Fibroblast of lung (primary cell): ENCODE results near the gene ACOT6. TPM values are rescaled to one million over a fixed set of nuclear protein-coding genes. Genes with fewer than 3 reads are reported as not detected.
"Not testable (repeated sequence)": the region's sequence is repeated elsewhere in the genome, so short reads cannot be mapped to it uniquely, and the experiment has no call there.

Experiments
- DNase-seq, 2 donors: peaks; one replicate each; pipeline versions ENCODE4 v3.0.0 to v3.0.0-alpha.2; 2010; ENCODE audit warnings: low read depth in 2 of 2
- H2AFZ ChIP-seq: 2 replicates; pipeline ENCODE4 v1.5.1; 2012; ENCODE audit warnings: low read length, control low read depth, inconsistent platforms
- H3K27ac ChIP-seq: 2 replicates; pipeline ENCODE4 v1.5.1; 2011; ENCODE audit warnings: low read length, control low read depth; ENCODE audit not compliant: insufficient read depth
- H3K27me3 ChIP-seq: 2 replicates; pipeline ENCODE4 v1.5.1; 2011; ENCODE audit warnings: mild to moderate bottlenecking, low read length; ENCODE audit not compliant: control insufficient read depth, insufficient read depth
- H3K36me3 ChIP-seq: 2 replicates; pipeline ENCODE4 v1.5.1; 2011; ENCODE audit warnings: low read length; ENCODE audit not compliant: control insufficient read depth, insufficient read depth
- H3K4me1 ChIP-seq: 2 replicates; pipeline ENCODE4 v1.5.1; 2011; ENCODE audit warnings: low read length; ENCODE audit not compliant: control insufficient read depth, insufficient read depth; ENCODE audit errors: extremely low read depth
- H3K4me2 ChIP-seq: 2 replicates; pipeline ENCODE4 v1.5.1; 2011; ENCODE audit warnings: low read length, control low read depth; ENCODE audit not compliant: insufficient read depth; ENCODE audit errors: extremely low read depth
- H3K4me3 ChIP-seq, 4 experiments: fragments of 200-600 bp in 1 of 4; sonication (generic) in 1 of 4; replicated peaks in 1 of 4; 2 replicates each; pipeline ENCODE4 v1.5.1; 2011 to 2016; ENCODE audit warnings: low read length in 4 of 4, low read depth in 3 of 4, mild to moderate bottlenecking in 3 of 4, control low read depth in 2 of 4, inconsistent platforms in 1 of 4, mixed read lengths in 1 of 4; ENCODE audit not compliant: insufficient read depth in 1 of 4; ENCODE audit errors: control extremely low read depth in 1 of 4
- H3K79me2 ChIP-seq: 2 replicates; pipeline ENCODE4 v1.5.1; 2012; ENCODE audit warnings: mild to moderate bottlenecking, low read length, inconsistent platforms; ENCODE audit not compliant: control insufficient read depth, insufficient read depth
- H3K9ac ChIP-seq: 2 replicates; pipeline ENCODE4 v1.5.1; 2011; ENCODE audit warnings: mild to moderate bottlenecking, low read length, control low read depth; ENCODE audit not compliant: insufficient read depth
- H3K9me3 ChIP-seq: 2 replicates; pipeline ENCODE4 v1.5.1; 2012; ENCODE audit warnings: low read depth, low read length; ENCODE audit not compliant: control insufficient read depth, insufficient read depth
- H4K20me1 ChIP-seq: 2 replicates; pipeline ENCODE4 v1.5.1; 2011; ENCODE audit warnings: low read length; ENCODE audit not compliant: control insufficient read depth, insufficient read depth; ENCODE audit errors: extremely low read depth
- CTCF ChIP-seq, 2 donors: IDR thresholded peaks in 1 of 2; conservative IDR thresholded peaks in 1 of 2; 1 replicate in 1 of 2; 2 replicates in 1 of 2; pipeline ENCODE4 v1.5.1; 2011 to 2012; ENCODE audit warnings: low read length in 2 of 2, control low read depth in 1 of 2, inconsistent platforms in 1 of 2, low read depth in 1 of 2, mild to moderate bottlenecking in 1 of 2
- polyA plus RNA-seq, 2 donors: library from polyadenylated mRNA; depleted of rRNA in 1 of 2; stranded (reverse) in 1 of 2; unstranded in 1 of 2; fragments of >200 nt; gene quantifications; 2 replicates each; pipeline ENCODE4 v1.2.1, GENCODE V29; 2011 to 2012; ENCODE audit warnings: missing spikeins in 1 of 2
- total RNA-seq: library from RNA; depleted of rRNA; stranded (reverse); fragments of >200 nt; gene quantifications from 2 replicates; pipeline ENCODE4 v1.2.1, GENCODE V29; 2014

Gene ACOT6
- total and polyA plus RNA-seq, 2 donors (not counting 1 experiment from before 2014, with no cell fraction given): not detected

- Histone ChIP-seq H3K4me3 (peak within 1 kb of the TSS; percentile 66 to 70 (median 68)), H3K27ac (peak within 1 kb of the TSS; percentile 90), H2AFZ (peak within 1 kb of the TSS; percentile 96), H3K9ac (peak within 1 kb of the TSS; percentile 95), H3K4me2 (peak within 1 kb of the TSS; percentile 64)
- peak; percentile 92 to 97 for DNase-seq
- H3K4me1 ChIP-seq, H4K20me1 ChIP-seq, H3K36me3 ChIP-seq, H3K79me2 ChIP-seq, H3K9me3 ChIP-seq, H3K27me3 ChIP-seq: not testable (repeated sequence)
- peak in 1 of 2 donors; percentile 8 for TF ChIP-seq CTCF (conservative IDR thresholded peaks at IDR 0.05 in 1 of 2, IDR thresholded peaks at IDR 0.05 in 1 of 2; ENCODE audit: low read depth in 1 of 2, low read length in 2 of 2)
Measured at GRCh38 chr14:73569185-73569958, 42.9 kb upstream of the ACOT6 start, which contains the start of gene ACOT2. Gene ACOT2 (plus strand): TSS chr14:73569213. CDS start chr14:73569241, 28 bp downstream.

- not testable (repeated sequence) for H3K36me3 ChIP-seq, H3K27ac ChIP-seq, H3K9me3 ChIP-seq, H2AFZ ChIP-seq, H3K4me3 ChIP-seq, H3K9ac ChIP-seq, H4K20me1 ChIP-seq, H3K27me3 ChIP-seq, H3K79me2 ChIP-seq, H3K4me1 ChIP-seq, H3K4me2 ChIP-seq
- DNase-seq: peak; percentile 21 to 31
- peak; percentile 53 to 57 for TF ChIP-seq CTCF (conservative IDR thresholded peaks at IDR 0.05 in 1 of 2, IDR thresholded peaks at IDR 0.05 in 1 of 2; ENCODE audit: low read depth in 1 of 2, low read length in 2 of 2)
Measured at GRCh38 chr14:73570913-73571312, 41.4 kb upstream of the ACOT6 start.

- H3K36me3 ChIP-seq, DNase-seq, H3K27ac ChIP-seq, H3K4me3 ChIP-seq, H3K9ac ChIP-seq, H3K4me1 ChIP-seq, H3K79me2 ChIP-seq, H4K20me1 ChIP-seq, H3K4me2 ChIP-seq, H2AFZ ChIP-seq, H3K27me3 ChIP-seq, H3K9me3 ChIP-seq: not testable (repeated sequence)
Measured at GRCh38 chr14:73573034-73573433, 39.3 kb upstream of the ACOT6 start.

- not testable (repeated sequence) for H4K20me1 ChIP-seq, H3K9ac ChIP-seq, H3K36me3 ChIP-seq, H3K9me3 ChIP-seq, DNase-seq, H3K4me3 ChIP-seq, H3K4me1 ChIP-seq, H3K4me2 ChIP-seq, H2AFZ ChIP-seq, H3K79me2 ChIP-seq, H3K27me3 ChIP-seq, H3K27ac ChIP-seq
Measured at GRCh38 chr14:73573740-73574139, 38.6 kb upstream of the ACOT6 start.

- H3K27me3 ChIP-seq, H3K9ac ChIP-seq, H3K9me3 ChIP-seq, H3K4me3 ChIP-seq, H3K79me2 ChIP-seq, H3K27ac ChIP-seq, H4K20me1 ChIP-seq, H2AFZ ChIP-seq, H3K4me1 ChIP-seq, H3K4me2 ChIP-seq, DNase-seq, H3K36me3 ChIP-seq: not testable (repeated sequence)
Measured at GRCh38 chr14:73574251-73574650, 38.1 kb upstream of the ACOT6 start.
